IPS-11a (cell line): ENCODE data around the gene GLI2.

Experiments used
- H3K4me3 ChIP-seq: one replicate; pipeline ENCODE4 v1.5.1; 2013; ENCODE audit warnings: low read depth, low read length, control low read depth

The GLI2 gene

GRCh38 chr2:120711694-120712093, 24.0 kb upstream of the GLI2 start:
- no peak overlapping the region for H3K4me3 ChIP-seq

DNA sequence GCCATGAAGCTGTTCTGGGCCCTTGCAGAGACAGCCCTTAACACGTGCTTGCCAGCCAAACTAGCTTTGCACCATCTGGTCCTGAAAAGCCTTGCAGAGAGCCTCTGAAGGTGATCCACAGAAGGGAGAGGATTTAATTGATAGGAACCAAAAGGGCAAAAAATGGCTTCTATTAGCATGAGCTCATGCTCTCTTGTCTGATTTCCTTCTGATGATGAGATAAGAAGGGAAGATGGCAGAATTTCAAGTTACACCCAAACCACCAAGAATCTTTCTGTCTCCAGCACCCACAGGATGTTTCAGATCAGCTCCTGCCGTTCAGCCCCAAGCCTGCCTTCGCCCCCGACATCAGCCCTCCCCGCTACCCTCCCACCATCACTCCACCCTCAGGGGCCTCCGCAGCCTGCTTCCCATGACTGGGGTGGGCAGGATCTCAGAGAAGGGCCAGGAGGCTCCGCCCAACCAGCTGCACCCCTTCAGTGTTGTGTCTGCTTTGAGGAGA, 23.4 kb upstream of the GLI2 start:
- H3K4me3 ChIP-seq: no peak overlapping the region

- no peak overlapping the region for H3K4me3 ChIP-seq
These were observed 20.3 kb upstream of the GLI2 start for GRCh38 chr2:120715353-120715752.

GRCh38 chr2:120715941-120716340, 19.7 kb upstream of the GLI2 start:
- H3K4me3 ChIP-seq: no peak overlapping the region

DNA sequence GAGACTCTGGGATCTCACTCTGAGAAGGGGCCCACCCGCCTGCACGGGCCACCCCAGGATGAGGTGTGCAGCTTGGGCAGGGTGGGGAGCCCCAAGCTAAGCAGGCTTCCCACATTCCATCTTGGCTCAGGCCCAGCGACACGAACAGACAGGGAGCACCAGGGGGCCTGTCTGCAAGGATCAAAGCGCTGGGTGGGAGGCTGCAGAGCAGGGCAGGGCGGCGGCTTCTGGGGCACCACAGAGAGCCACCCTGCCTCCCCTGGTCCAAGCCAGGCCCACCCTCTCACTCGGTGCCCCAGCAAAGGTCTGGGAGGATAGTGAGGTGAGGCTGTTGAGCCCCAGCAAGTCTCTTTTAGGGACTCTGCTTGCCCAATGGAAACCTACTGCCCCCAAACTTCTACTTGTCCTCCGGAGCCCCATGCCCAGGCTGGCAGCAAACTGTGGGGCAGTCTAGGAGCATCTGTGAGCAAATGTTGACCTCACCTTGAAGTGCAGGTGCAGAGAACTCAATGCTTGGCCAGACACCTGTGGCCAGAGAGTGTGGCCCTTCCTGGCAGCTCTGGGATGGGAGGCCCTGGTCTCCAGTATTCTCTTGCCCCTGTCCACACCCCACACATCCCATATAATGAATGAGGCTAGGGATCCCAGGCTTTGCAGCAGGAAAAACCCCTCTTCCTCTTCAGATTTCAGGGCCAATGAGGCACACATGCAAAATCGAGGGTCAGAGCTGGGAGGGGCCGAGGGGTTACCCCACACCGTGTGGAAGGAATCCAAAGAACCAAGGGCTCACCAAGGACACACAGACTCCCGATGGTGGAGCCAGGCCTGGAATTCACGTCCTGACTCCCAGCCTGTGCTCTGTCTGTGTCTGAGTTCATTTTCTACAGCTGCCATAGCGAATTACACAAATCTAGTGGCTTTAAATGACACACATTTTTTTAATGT, 18.8 kb upstream of the GLI2 start:
- H3K4me3 ChIP-seq: no peak overlapping the region

DNA sequence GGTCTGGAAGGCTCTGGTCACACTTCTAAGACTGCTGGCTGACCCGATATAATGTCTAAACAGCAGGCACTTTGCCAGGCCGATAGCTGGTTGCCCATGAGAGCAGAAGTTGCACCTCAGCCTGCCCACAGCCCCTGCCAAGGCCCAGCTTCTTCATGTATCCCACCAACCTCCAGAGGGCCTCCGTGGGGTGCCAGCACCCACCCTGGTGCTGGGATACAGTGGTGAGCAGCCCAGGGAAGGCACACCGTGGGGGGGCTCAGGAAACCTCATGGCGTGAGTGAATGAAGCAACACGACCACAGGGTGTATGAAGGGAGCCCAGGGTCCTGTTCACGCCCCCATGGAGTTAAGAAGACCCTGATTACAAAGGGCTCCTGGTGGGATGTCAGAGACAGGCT, 16.2 kb upstream of the GLI2 start:
- H3K4me3 ChIP-seq: no peak overlapping the region

GRCh38 chr2:120720231-120720630, 15.4 kb upstream of the GLI2 start:
- H3K4me3 ChIP-seq: no peak overlapping the region

GRCh38 chr2:120720746-120721375, 14.8 kb upstream of the GLI2 start:
- no peak overlapping the region for H3K4me3 ChIP-seq

DNA sequence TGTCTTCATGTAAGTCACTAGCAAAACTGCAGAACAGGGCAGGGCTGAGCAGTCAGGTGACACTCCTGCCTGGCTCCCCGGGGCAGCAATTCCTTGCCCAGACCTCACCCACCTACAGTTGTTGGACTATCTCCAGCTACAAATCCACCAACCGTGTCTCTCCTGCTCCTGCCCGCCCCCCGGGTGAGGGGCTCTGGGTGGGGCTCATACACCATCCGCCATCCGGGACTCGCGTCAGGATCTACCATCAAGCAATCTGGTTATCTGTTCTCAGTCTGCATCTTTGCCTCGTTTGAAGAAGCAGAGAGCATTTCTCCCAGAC, 13.5 kb upstream of the GLI2 start:
- H3K4me3 ChIP-seq: no peak overlapping the region

DNA sequence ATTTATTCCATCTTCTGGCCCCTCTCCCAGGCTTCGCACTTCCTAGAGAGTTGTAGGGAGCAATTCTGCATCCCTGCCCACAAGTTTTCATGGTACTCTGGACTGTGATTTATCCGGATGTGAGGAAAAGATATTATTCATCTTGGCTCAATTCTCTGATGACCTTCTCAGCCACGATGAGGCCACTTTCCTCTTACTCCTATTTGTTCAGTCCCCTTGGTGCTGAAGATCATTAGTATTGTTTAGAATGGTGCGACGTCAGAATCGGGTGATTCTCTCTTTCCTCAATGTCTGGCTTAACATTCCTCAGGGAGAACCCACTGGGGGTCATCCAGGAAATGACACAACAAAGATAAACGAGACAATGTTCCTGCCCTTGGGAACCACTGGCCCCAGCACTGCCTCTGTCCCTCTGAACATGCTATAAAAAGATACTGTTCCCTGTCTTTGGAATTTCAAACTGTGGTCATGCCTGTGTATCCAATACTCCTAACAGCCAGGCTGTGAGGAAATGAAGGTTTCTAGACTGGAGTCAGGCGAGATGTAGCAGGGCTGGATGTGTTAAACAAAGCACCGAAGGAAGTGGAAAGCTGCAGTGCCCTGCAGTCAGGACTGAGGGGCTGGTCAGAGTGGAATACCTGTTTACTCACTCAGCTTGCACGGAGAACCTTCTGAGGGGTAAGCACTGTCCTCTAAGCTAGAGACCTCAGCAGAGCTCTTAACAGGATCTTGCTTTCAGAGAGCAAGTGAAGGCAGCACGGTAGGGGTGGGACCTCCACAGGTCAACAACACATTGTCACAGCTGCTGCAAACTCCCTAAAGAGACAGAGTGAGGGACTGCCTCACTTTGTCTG, 12.9 kb upstream of the GLI2 start:
- no peak overlapping the region for H3K4me3 ChIP-seq

DNA sequence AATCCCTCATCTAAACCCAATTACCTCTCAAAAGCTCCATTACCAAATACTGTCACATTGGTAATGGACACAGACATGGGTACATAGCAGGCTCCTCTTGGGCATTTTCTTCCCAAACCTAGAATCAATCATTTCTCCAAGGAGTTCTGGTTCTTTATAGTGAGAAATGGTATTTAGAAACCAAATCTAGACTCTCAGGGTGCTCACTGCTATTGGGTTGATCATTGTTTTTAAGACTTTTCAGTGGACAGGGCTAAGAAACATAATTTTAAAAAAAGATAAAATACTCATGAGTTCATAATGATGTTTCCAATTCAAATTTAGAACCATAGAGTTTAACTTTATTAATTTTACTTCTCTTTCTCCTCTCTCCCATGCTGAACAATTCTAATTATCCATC, 9.4 kb upstream of the GLI2 start:
- H3K4me3 ChIP-seq: no peak overlapping the region

- no peak overlapping the region for H3K4me3 ChIP-seq
These were observed 6.0 kb upstream of the GLI2 start for GRCh38 chr2:120729406-120730399.

DNA sequence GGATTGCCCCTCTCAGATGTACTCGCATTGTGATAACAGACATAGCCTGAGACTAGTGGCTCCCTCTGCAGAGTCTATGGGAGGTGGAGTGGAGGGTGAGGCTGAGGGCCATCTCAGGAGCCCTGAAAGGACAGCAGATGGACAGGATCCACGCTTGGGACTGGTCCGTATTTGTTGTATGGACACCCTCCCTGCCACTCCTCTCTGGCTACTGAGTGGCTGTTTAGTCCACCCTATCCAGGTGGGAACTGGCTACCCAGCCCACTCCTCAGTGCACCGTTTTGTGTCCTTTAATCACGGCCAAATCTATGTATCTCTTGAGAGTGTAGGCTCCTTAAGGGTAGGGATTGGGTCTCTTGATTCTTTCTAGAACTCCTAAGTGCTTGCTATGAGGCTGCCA, 4.5 kb upstream of the GLI2 start:
- no peak overlapping the region for H3K4me3 ChIP-seq

GRCh38 chr2:120732506-120733237, 3.0 kb upstream of the GLI2 start:
- no peak overlapping the region for H3K4me3 ChIP-seq

GRCh38 chr2:120733238-120733932, 2.3 kb upstream of the GLI2 start:
- no peak overlapping the region for H3K4me3 ChIP-seq

DNA sequence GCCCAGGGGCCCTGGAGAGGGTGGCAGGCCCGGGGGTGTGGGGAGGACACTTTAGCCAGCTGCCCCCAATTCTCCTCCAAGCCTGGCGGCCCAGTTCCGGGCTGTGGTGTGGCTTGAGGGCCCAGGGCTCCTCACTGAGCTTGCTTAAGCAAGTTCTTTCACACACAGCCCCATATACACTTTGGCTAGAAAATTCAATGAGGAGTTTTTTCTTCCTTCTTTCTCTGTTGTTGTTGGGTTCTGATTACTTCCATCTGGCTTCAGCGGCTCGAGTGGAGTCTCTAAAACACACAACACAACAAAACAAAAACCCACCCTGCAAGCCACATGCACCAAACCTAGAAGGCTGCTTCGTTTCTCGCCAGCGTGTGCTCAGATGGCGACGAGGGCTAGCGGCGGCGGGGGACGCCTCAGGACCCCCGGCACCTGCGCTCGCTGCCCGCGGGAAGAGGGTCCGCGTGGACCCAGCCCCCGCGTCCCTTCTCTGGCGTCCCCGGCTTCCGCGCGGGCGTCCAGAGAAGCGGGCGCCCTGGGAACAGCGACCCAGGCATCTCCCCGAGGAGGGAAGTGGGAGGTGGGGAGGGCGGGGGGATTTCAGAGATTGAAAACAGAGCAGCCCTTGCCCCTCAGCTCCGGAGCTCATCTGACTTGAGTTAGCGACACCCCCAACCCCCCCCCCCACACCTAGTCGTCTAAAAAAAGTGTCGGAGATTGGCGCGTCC, 577 bp upstream of the GLI2 start:
- H3K4me3 ChIP-seq: peak overlapping the region; percentile 85

DNA sequence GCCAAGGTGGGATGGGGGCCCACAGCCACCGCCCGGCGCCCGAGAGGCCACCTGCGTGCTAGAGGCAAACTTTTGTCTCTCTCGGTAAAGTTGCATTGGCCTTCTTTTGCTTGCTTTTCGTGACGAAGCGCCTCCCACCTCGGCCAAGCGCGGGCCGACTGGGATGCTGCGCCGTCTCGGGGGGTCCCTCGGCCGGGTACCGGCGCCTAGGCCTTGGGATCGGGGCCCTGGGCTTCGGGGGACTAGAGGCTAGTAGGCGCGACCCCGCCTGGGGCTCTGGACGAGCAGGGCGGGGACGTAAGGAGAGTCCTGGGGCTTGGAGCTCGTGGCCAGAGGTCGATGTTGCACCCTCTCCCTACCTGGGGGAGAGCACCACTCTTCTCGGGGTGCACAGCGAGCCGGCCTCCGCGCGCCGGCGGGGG, 545 bp downstream of the GLI2 start:
- H3K4me3 ChIP-seq: peak overlapping the region; percentile 85

DNA sequence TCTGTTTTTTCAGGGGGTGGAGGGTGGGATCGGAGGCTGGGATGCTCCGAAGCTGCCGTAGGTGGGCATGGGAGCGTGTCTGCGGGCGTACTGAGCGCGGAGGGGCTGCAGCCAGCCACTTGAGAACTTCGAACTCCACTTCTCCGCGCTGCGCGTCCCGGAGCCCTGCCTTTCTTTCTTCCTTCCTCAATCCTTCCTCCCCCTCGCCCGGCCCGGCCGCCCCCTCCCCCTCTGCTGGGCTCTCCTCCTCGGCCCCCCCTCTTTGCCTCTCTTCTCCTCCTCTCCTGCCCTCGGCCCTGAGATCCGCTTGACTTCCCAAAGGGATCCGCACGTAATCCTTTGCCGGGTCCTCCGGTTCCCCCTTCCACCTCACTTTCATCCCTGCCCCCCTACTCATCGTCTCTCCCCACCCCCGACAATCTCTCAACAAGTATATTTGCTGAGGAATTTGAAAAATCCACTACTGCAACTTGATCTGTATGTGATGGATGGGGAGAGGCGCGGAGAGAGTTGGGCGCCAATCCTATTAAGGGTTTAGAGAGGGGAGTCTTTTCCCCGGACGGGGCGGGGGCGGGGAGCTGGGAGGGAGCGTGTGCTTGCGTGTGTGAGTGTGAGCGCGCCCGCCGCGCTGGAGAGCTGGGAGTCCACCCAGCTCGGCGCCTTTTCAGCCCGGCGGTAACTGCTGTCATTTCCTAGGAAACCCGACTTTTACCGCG, 1.1 kb downstream of the GLI2 start:
- peak overlapping the region; percentile 85 for H3K4me3 ChIP-seq
